ENCODE data around the gene MPRIP. TPM values are rescaled to one million over a fixed set of nuclear protein-coding genes. Genes with fewer than 3 reads are reported as not detected.

The MPRIP gene
- total RNA-seq, 1 experiment from 2014 or later: 132 TPM

DNA sequence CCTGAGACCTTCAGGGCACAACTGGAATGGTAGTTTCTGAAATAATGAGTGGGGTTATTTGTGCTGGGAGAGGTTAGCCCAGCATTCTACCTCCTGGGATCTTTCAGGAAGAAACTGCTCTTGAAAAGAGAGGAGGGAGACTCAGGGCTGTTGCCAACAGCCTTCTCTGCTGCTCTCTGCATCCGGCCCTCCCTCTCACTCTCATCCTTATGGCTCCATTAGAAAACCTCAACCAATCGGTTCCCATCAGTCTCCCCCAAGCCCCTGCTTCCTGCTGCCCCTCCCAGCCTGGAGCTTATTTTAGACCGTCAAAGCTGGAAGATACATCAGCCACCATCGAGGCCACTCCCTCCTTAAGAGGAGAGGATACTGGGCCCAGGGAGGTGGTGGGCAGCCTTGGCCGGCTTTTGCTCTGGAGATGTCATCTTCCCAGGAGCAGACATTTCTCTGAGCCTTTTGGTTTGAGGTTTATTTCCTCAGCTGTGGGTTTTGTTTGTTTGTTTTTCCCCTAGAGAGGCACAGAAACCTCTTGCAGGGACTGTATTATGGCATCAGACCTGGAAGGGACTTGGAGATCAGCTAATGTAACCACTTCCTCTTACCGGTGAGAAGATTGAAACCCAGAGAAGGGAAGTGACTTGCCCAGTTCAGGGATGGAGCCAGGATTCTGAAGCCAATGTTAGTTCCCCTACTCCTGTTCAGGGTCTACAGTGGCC, 2.7 kb downstream of the MPRIP start:
- Histone ChIP-seq H2BK12ac (ENCODE audit: insufficient read length, low read depth, low read length) (no peak overlapping the region), H3K56ac (ENCODE audit: insufficient read length, low read depth, low read length) (no peak overlapping the region), H4K20me1 (ENCODE audit: control insufficient read depth, insufficient read depth, insufficient read length) (no peaks in the 10 kb centered on the region), H3K9ac (ENCODE audit: extremely low read depth, insufficient read length, low read length) (no peak overlapping the region), H3K79me2 (ENCODE audit: insufficient read depth, low read length) (peaks cover 19% of the 10 kb centered on the region; the same call in 1 of the 2 replicates), H4K5ac (ENCODE audit: insufficient read length, low read depth, low read length) (no peak overlapping the region), H3K9me3 (ENCODE audit: control insufficient read depth, low read depth, low read length) (no peaks in the 10 kb centered on the region), H3K27me3 (ENCODE audit: insufficient read depth, low read length) (no peaks in the 10 kb centered on the region), H3K23ac (ENCODE audit: insufficient read length, low read depth, low read length) (no peak overlapping the region), H3K4me2 (ENCODE audit: insufficient read depth, insufficient read length, low read length) (no peak overlapping the region), H3K14ac (ENCODE audit: insufficient read depth, low read length) (no peak overlapping the region), H2AFZ (ENCODE audit: low read length) (no peak overlapping the region), H3K79me1 (ENCODE audit: insufficient read depth, low read depth, low read length, poor library complexity, severe bottlenecking) (peaks cover 6% of the 10 kb centered on the region), H2BK120ac (ENCODE audit: low read depth, low read length, poor library complexity, severe bottlenecking) (no peak overlapping the region), H3K4ac (ENCODE audit: low read depth, low read length) (no peak overlapping the region), H4K91ac (ENCODE audit: insufficient read length, low read depth, low read length) (no peak overlapping the region), H2BK5ac (ENCODE audit: insufficient read length, low read length) (no peak overlapping the region), H3K27ac (ENCODE audit: insufficient read length, low read depth, low read length) (no peak overlapping the region), H3K23me2 (ENCODE audit: insufficient read length, low read depth, low read length, poor library complexity, severe bottlenecking) (peaks cover 11% of the 10 kb centered on the region), H2BK15ac (ENCODE audit: low read depth, low read length) (no peak overlapping the region), H3K18ac (ENCODE audit: insufficient read length, low read depth, low read length) (no peak overlapping the region), H2BK20ac (ENCODE audit: low read depth, low read length, poor library complexity, severe bottlenecking) (no peak overlapping the region), H2AK5ac (ENCODE audit: insufficient read length, low read length) (no peak overlapping the region), H3K4me1 (ENCODE audit: insufficient read depth, low read length) (peaks cover 5% of the 10 kb centered on the region; the same call in 1 of the 2 replicates), H4K8ac (replicated peaks; ENCODE audit: insufficient read length, low read depth, low read length) (no peak overlapping the region), H3T11ph (ENCODE audit: low read length) (no peak overlapping the region)
- TF ChIP-seq, protein P1, sequence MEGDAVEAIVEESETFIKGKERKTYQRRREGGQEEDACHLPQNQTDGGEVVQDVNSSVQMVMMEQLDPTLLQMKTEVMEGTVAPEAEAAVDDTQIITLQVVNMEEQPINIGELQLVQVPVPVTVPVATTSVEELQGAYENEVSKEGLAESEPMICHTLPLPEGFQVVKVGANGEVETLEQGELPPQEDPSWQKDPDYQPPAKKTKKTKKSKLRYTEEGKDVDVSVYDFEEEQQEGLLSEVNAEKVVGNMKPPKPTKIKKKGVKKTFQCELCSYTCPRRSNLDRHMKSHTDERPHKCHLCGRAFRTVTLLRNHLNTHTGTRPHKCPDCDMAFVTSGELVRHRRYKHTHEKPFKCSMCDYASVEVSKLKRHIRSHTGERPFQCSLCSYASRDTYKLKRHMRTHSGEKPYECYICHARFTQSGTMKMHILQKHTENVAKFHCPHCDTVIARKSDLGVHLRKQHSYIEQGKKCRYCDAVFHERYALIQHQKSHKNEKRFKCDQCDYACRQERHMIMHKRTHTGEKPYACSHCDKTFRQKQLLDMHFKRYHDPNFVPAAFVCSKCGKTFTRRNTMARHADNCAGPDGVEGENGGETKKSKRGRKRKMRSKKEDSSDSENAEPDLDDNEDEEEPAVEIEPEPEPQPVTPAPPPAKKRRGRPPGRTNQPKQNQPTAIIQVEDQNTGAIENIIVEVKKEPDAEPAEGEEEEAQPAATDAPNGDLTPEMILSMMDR (conservative IDR thresholded peaks at IDR 0.05): no peak
- no CpG with 5 or more reads among the region's 6 CpGs for WGBS (ENCODE audit: extremely low coverage, insufficient read length, low lambda C conversion rate)
- peaks cover 8% of the 10 kb centered on the region for H3K27me3 Mint-ChIP-seq (ENCODE audit: low read depth)
- H3K4me1 Mint-ChIP-seq: peaks cover 32 to 42% of the 10 kb centered on the region in 2 experiments
- peaks cover 0 to 3% of the 10 kb centered on the region in 2 experiments; a peak in 1 of 5 replicates for H3K9me3 Mint-ChIP-seq
- peaks cover 4 to 7% (median 7%) of the 10 kb centered on the region in 3 experiments; a peak in 5 of 7 replicates for H3K36me3 Mint-ChIP-seq (ENCODE audit: insufficient read depth in 1 of 3, low read depth in 3 of 3)
- peak; percentile 61 for DNase-seq
- H3K27ac Mint-ChIP-seq: peak overlapping the region in 2 of 3 experiments; percentile 72; a peak in 3 of 7 replicates
- H3K4me3 Mint-ChIP-seq: peak overlapping the region in 1 of 2 experiments; percentile 53; a peak in 3 of 5 replicates

Data from H9 (cell line).